H9 (cell line): Measurements from ENCODE around the gene VGLL3. TPM values are rescaled to one million over a fixed set of nuclear protein-coding genes. Genes with fewer than 3 reads are reported as not detected.

Experiments used
- DNase-seq: peaks from one replicate; pipeline ENCODE4 v3.0.0-alpha.2; 2017
- H2AFZ ChIP-seq: one replicate; pipeline ENCODE4 v1.6.1; 2013; ENCODE audit warnings: mild to moderate bottlenecking, low read length, control low read depth, moderate library complexity
- H2AK5ac ChIP-seq: 2 replicates; pipeline ENCODE4 v1.6.1; 2013; ENCODE audit warnings: low read length, control low read depth, mixed read lengths; ENCODE audit not compliant: insufficient read length
- H2BK120ac ChIP-seq: one replicate; pipeline ENCODE4 v1.6.1; 2013; ENCODE audit warnings: low read depth, mild to moderate bottlenecking, low read length, control low read depth, inconsistent platforms; ENCODE audit not compliant: poor library complexity, severe bottlenecking
- H2BK12ac ChIP-seq: 2 replicates; pipeline ENCODE4 v1.6.1; 2013; ENCODE audit warnings: low read length, control low read depth, mixed read lengths, low read depth; ENCODE audit not compliant: insufficient read length
- H2BK15ac ChIP-seq: 2 replicates; pipeline ENCODE4 v1.6.1; 2013; ENCODE audit warnings: low read depth, low read length, control low read depth
- H2BK20ac ChIP-seq: one replicate; pipeline ENCODE4 v1.6.1; 2013; ENCODE audit warnings: low read depth, mild to moderate bottlenecking, low read length, control low read depth, inconsistent platforms; ENCODE audit not compliant: poor library complexity, severe bottlenecking
- H2BK5ac ChIP-seq: 2 replicates; pipeline ENCODE4 v1.6.1; 2013; ENCODE audit warnings: low read length, control low read depth, mixed read lengths; ENCODE audit not compliant: insufficient read length
- H3K14ac ChIP-seq: 2 replicates; pipeline ENCODE4 v1.6.1; 2013; ENCODE audit warnings: low read length, control low read depth; ENCODE audit not compliant: insufficient read depth
- H3K18ac ChIP-seq: 2 replicates; pipeline ENCODE4 v1.6.1; 2013; ENCODE audit warnings: low read depth, mild to moderate bottlenecking, mixed read lengths, low read length, control low read depth; ENCODE audit not compliant: insufficient read length
- H3K23ac ChIP-seq: 2 replicates; pipeline ENCODE4 v1.6.1; 2013; ENCODE audit warnings: low read length, control low read depth, mixed read lengths, low read depth; ENCODE audit not compliant: insufficient read length
- H3K23me2 ChIP-seq: 2 replicates; pipeline ENCODE4 v1.6.1; 2013; ENCODE audit warnings: low read depth, mild to moderate bottlenecking, mixed read lengths, low read length, control low read depth; ENCODE audit not compliant: insufficient read length, poor library complexity, severe bottlenecking
- H3K27ac ChIP-seq: 2 replicates; pipeline ENCODE4 v1.5.1; 2013; ENCODE audit warnings: low read length, control low read depth, mixed read lengths, low read depth; ENCODE audit not compliant: insufficient read length
- H3K27me3 ChIP-seq: 2 replicates; pipeline ENCODE4 v1.6.1; 2013; ENCODE audit warnings: low read length, control low read depth, inconsistent platforms; ENCODE audit not compliant: insufficient read depth
- H3K4ac ChIP-seq: 2 replicates; pipeline ENCODE4 v1.6.1; 2013; ENCODE audit warnings: low read depth, mild to moderate bottlenecking, control low read depth, inconsistent platforms, low read length, moderate library complexity
- H3K4me1 ChIP-seq: 2 replicates; pipeline ENCODE4 v1.6.1; 2013; ENCODE audit warnings: low read length, control low read depth, inconsistent platforms; ENCODE audit not compliant: insufficient read depth
- H3K4me2 ChIP-seq: 2 replicates; pipeline ENCODE4 v1.6.1; 2013; ENCODE audit warnings: low read length, control low read depth, mixed read lengths; ENCODE audit not compliant: insufficient read length, insufficient read depth
- H3K56ac ChIP-seq: 2 replicates; pipeline ENCODE4 v1.6.1; 2013; ENCODE audit warnings: low read depth, mild to moderate bottlenecking, mixed read lengths, low read length, control low read depth; ENCODE audit not compliant: insufficient read length
- H3K79me1 ChIP-seq: 2 replicates; pipeline ENCODE4 v1.6.1; 2013; ENCODE audit warnings: low read depth, mild to moderate bottlenecking, moderate library complexity, low read length, control low read depth, inconsistent platforms; ENCODE audit not compliant: insufficient read depth, poor library complexity, severe bottlenecking
- H3K79me2 ChIP-seq: 2 replicates; pipeline ENCODE4 v1.6.1; 2013; ENCODE audit warnings: low read length, control low read depth, inconsistent platforms; ENCODE audit not compliant: insufficient read depth
- H3K9ac ChIP-seq: 2 replicates; pipeline ENCODE4 v1.6.1; 2013; ENCODE audit warnings: low read length, control low read depth, mixed read lengths; ENCODE audit not compliant: insufficient read length; ENCODE audit errors: extremely low read depth
- H3K9me3 ChIP-seq: one replicate; pipeline ENCODE4 v1.6.1; 2013; ENCODE audit warnings: low read depth, low read length, inconsistent platforms; ENCODE audit not compliant: control insufficient read depth
- H3T11ph ChIP-seq: one replicate; pipeline ENCODE4 v1.6.1; 2013; ENCODE audit warnings: mild to moderate bottlenecking, low read length, control low read depth, inconsistent platforms
- H4K20me1 ChIP-seq: one replicate; pipeline ENCODE4 v1.6.1; 2013; ENCODE audit not compliant: control insufficient read depth, insufficient read length, insufficient read depth
- H4K5ac ChIP-seq: 2 replicates; pipeline ENCODE4 v1.6.1; 2013; ENCODE audit warnings: low read depth, mild to moderate bottlenecking, mixed read lengths, low read length, control low read depth; ENCODE audit not compliant: insufficient read length
- H4K8ac ChIP-seq: replicated peaks from 2 replicates; pipeline ENCODE4 v1.6.1; 2013; ENCODE audit warnings: low read length, control low read depth, mixed read lengths, low read depth; ENCODE audit not compliant: insufficient read length
- H4K91ac ChIP-seq: 2 replicates; pipeline ENCODE4 v1.6.1; 2013; ENCODE audit warnings: low read depth, mild to moderate bottlenecking, moderate library complexity, mixed read lengths, low read length, control low read depth; ENCODE audit not compliant: insufficient read length
- H3K27ac Mint-ChIP-seq, 3 experiments: 2 replicates in 2 of 3; 3 replicates in 1 of 3; pipeline ENCODE4 v1.8.0; 2020 to 2021; ENCODE audit warnings: mixed read lengths in 3 of 3, mild to moderate bottlenecking in 1 of 3, moderate library complexity in 1 of 3
- H3K27me3 Mint-ChIP-seq: 2 replicates; pipeline ENCODE4 v1.8.0; 2021; ENCODE audit warnings: low read depth, mild to moderate bottlenecking, moderate library complexity, mixed read lengths
- H3K36me3 Mint-ChIP-seq, 3 experiments: 2 replicates in 2 of 3; 3 replicates in 1 of 3; pipeline ENCODE4 v1.8.0; 2020 to 2021; ENCODE audit warnings: low read depth in 3 of 3, mixed read lengths in 3 of 3; ENCODE audit not compliant: insufficient read depth in 1 of 3
- H3K4me1 Mint-ChIP-seq, 2 experiments: 2 replicates each; pipeline ENCODE4 v1.8.0; 2020; ENCODE audit warnings: mixed read lengths in 2 of 2
- H3K4me3 Mint-ChIP-seq, 2 experiments: 2 replicates in 1 of 2; 3 replicates in 1 of 2; pipeline ENCODE4 v1.8.0; 2020 to 2021; ENCODE audit warnings: mild to moderate bottlenecking in 2 of 2, mixed read lengths in 2 of 2, moderate library complexity in 1 of 2
- H3K9me3 Mint-ChIP-seq, 2 experiments: 2 replicates in 1 of 2; 3 replicates in 1 of 2; pipeline ENCODE4 v1.8.0; 2020; ENCODE audit warnings: mild to moderate bottlenecking in 2 of 2, mixed read lengths in 2 of 2, moderate library complexity in 1 of 2
- WGBS: extraction: QIAGEN DNeasy Blood & Tissue Kit; methylation state at CpG from one replicate; pipeline ENCODE4 v1.1.7; 2013; ENCODE audit warnings: missing lambda C conversion rate, low lambda C conversion rate, mixed read lengths; ENCODE audit not compliant: insufficient read length; ENCODE audit errors: extremely low coverage; 5-methylcytosine and 5-hydroxymethylcytosine counted together
- total RNA-seq: library from RNA; stranded (reverse); gene quantifications from 2 replicates; pipeline ENCODE4 v1.2.1, GENCODE V29; 2021
- TF ChIP-seq, protein P1 (sequence below): fragments of 200-600 bp; sonication (generic); conservative IDR thresholded peaks from 3 replicates; pipeline ENCODE4 v1.8.0; 2021; ENCODE audit warnings: antibody characterized with exemption, mild to moderate bottlenecking

VGLL3 gene
- total RNA-seq, 1 experiment from 2014 or later = 19.7 TPM

GRCh38 chr3:86942206-86942605, 48.7 kb downstream of the VGLL3 start:
- no CpG with 5 or more reads among the region's 3 CpGs for WGBS
- no peak for DNase-seq
- no peaks in the 10 kb centered on the region for H3K79me1 ChIP-seq
- H3K4me2 ChIP-seq = no peak overlapping the region
- no peaks in the 10 kb centered on the region for H3K9me3 ChIP-seq
- no peak overlapping the region for H2BK15ac ChIP-seq
- Mint-ChIP-seq H3K27ac (no peak overlapping the region), H3K4me1 (peaks cover 0 to 2% of the 10 kb centered on the region in 2 experiments; a peak in 1 of 4 replicates), H3K4me3 (no peak overlapping the region), H3K27me3 (no peaks in the 10 kb centered on the region), H3K36me3 (no peaks in the 10 kb centered on the region), H3K9me3 (no peaks in the 10 kb centered on the region)
- H3K4ac ChIP-seq = no peak overlapping the region
- H3K9ac ChIP-seq = no peak overlapping the region
- no peak overlapping the region for H3K23ac ChIP-seq
- TF ChIP-seq, protein P1, sequence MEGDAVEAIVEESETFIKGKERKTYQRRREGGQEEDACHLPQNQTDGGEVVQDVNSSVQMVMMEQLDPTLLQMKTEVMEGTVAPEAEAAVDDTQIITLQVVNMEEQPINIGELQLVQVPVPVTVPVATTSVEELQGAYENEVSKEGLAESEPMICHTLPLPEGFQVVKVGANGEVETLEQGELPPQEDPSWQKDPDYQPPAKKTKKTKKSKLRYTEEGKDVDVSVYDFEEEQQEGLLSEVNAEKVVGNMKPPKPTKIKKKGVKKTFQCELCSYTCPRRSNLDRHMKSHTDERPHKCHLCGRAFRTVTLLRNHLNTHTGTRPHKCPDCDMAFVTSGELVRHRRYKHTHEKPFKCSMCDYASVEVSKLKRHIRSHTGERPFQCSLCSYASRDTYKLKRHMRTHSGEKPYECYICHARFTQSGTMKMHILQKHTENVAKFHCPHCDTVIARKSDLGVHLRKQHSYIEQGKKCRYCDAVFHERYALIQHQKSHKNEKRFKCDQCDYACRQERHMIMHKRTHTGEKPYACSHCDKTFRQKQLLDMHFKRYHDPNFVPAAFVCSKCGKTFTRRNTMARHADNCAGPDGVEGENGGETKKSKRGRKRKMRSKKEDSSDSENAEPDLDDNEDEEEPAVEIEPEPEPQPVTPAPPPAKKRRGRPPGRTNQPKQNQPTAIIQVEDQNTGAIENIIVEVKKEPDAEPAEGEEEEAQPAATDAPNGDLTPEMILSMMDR = no peak
- H4K5ac ChIP-seq = no peak overlapping the region
- H2AFZ ChIP-seq = no peak overlapping the region
- H4K20me1 ChIP-seq = no peaks in the 10 kb centered on the region
- H2BK20ac ChIP-seq = no peak overlapping the region
- no peak overlapping the region for H3T11ph ChIP-seq
- H3K4me1 ChIP-seq = no peaks in the 10 kb centered on the region
- H3K23me2 ChIP-seq = no peaks in the 10 kb centered on the region
- H2BK5ac ChIP-seq = no peak overlapping the region
- no peak overlapping the region for H2BK120ac ChIP-seq
- H3K56ac ChIP-seq = no peak overlapping the region
- H3K27ac ChIP-seq = no peak overlapping the region
- H2AK5ac ChIP-seq = no peak overlapping the region
- H3K14ac ChIP-seq = no peak overlapping the region
- no peak overlapping the region for H4K91ac ChIP-seq
- no peak overlapping the region for H3K18ac ChIP-seq
- H4K8ac ChIP-seq = no peak overlapping the region
- no peaks in the 10 kb centered on the region for H3K79me2 ChIP-seq
- H3K27me3 ChIP-seq = no peaks in the 10 kb centered on the region
- H2BK12ac ChIP-seq = no peak overlapping the region
